HL-60 (cell line): ENCODE results near the gene PLEKHG3.

Source experiments
- DNase-seq, 2 experiments: peaks; one replicate each; pipeline ENCODE4 v3.0.0-alpha.2; 2010 to 2020; ENCODE audit warnings: low read depth in 1 of 2, low spot score in 1 of 2
- H3K27ac ChIP-seq: fragments of 250-450 bp; sonication (Bioruptor Pico); replicated peaks from 2 replicates; pipeline ENCODE4 v1.5.1; 2020; ENCODE audit warnings: mild to moderate bottlenecking, moderate library complexity
- H3K27me3 ChIP-seq: fragments of 250-450 bp; sonication (Bioruptor Pico); 2 replicates; pipeline ENCODE4 v1.5.1; 2021; ENCODE audit warnings: mild to moderate bottlenecking, moderate library complexity; ENCODE audit not compliant: insufficient read depth, poor library complexity, severe bottlenecking
- H3K4me3 ChIP-seq: replicated peaks from 2 replicates; pipeline ENCODE4 v1.5.1; 2011; ENCODE audit warnings: mild to moderate bottlenecking, control low read depth, low read length; ENCODE audit not compliant: insufficient read depth
- GABPA ChIP-seq: IDR thresholded peaks from 2 replicates; pipeline ENCODE4 v1.6.1; 2012; ENCODE audit warnings: low read depth
- POLR2AphosphoS5 ChIP-seq: IDR thresholded peaks from 2 replicates; pipeline ENCODE4 v1.6.1; 2012; ENCODE audit warnings: low read depth
- SPI1 ChIP-seq: IDR thresholded peaks from 2 replicates; pipeline ENCODE4 v1.6.1; 2012; ENCODE audit warnings: low read depth, mild to moderate bottlenecking, borderline replicate concordance
- TF ChIP-seq, protein P1 (sequence below): IDR thresholded peaks from 2 replicates; pipeline ENCODE4 v1.6.1; 2012; ENCODE audit warnings: low read depth; ENCODE audit not compliant: insufficient replicate concordance
- TF ChIP-seq, protein P2 (sequence below): IDR thresholded peaks from one replicate; pipeline ENCODE4 v1.5.1; 2011; ENCODE audit warnings: low read length, control low read depth, inconsistent platforms; ENCODE audit not compliant: insufficient read depth

Gene PLEKHG3

DNA sequence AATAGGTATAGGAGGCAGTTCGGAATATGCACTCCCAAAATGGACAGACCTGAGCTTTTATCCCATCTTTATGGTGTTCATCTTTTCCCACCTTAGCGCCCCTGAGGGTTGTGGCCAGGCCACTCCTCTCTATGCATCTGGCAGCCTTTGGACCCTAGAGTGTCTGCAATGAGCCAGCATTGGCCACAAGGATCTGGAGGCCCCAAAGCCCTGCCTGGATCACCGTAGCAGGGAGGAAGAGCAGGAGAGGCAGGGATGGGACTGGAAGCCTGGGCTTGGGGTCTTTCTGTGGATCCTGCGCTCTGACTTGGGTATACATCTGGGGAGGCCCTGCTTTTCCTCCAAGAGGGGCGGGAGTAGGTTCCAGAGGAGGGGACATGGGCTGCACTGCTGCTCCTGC, 52.5 kb downstream of the PLEKHG3 start:
- no peak for TF ChIP-seq SPI1
- TF ChIP-seq, protein P1, sequence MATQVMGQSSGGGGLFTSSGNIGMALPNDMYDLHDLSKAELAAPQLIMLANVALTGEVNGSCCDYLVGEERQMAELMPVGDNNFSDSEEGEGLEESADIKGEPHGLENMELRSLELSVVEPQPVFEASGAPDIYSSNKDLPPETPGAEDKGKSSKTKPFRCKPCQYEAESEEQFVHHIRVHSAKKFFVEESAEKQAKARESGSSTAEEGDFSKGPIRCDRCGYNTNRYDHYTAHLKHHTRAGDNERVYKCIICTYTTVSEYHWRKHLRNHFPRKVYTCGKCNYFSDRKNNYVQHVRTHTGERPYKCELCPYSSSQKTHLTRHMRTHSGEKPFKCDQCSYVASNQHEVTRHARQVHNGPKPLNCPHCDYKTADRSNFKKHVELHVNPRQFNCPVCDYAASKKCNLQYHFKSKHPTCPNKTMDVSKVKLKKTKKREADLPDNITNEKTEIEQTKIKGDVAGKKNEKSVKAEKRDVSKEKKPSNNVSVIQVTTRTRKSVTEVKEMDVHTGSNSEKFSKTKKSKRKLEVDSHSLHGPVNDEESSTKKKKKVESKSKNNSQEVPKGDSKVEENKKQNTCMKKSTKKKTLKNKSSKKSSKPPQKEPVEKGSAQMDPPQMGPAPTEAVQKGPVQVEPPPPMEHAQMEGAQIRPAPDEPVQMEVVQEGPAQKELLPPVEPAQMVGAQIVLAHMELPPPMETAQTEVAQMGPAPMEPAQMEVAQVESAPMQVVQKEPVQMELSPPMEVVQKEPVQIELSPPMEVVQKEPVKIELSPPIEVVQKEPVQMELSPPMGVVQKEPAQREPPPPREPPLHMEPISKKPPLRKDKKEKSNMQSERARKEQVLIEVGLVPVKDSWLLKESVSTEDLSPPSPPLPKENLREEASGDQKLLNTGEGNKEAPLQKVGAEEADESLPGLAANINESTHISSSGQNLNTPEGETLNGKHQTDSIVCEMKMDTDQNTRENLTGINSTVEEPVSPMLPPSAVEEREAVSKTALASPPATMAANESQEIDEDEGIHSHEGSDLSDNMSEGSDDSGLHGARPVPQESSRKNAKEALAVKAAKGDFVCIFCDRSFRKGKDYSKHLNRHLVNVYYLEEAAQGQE, result no peak
- no peak for TF ChIP-seq GABPA
- TF ChIP-seq, protein P2, sequence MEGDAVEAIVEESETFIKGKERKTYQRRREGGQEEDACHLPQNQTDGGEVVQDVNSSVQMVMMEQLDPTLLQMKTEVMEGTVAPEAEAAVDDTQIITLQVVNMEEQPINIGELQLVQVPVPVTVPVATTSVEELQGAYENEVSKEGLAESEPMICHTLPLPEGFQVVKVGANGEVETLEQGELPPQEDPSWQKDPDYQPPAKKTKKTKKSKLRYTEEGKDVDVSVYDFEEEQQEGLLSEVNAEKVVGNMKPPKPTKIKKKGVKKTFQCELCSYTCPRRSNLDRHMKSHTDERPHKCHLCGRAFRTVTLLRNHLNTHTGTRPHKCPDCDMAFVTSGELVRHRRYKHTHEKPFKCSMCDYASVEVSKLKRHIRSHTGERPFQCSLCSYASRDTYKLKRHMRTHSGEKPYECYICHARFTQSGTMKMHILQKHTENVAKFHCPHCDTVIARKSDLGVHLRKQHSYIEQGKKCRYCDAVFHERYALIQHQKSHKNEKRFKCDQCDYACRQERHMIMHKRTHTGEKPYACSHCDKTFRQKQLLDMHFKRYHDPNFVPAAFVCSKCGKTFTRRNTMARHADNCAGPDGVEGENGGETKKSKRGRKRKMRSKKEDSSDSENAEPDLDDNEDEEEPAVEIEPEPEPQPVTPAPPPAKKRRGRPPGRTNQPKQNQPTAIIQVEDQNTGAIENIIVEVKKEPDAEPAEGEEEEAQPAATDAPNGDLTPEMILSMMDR, result no peak
- TF ChIP-seq POLR2AphosphoS5, result no peak
- no peaks in the 10 kb centered on the region for H3K27me3 ChIP-seq
- no peak overlapping the region for H3K27ac ChIP-seq
- DNase-seq, result no peak
- no peak overlapping the region for H3K4me3 ChIP-seq

DNA sequence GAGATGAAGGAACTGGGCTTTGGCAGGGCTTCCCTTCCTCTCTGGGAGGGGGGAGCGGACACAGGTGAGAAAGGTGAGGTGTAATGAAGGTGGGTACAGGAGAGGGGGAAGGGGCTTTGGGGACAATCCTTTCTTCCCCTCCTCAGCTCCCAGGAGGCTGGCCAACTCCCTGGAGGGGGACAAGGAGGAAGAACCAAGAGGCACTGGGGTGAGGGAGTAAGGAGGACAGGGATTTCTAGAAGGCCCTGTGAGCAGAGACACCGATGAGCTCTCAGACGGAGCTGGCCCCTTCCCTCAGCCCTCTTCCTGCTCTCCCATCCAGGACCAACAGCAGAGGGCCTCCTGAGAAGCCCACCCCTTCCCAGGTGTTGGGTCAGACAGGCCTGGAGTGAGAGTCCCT, 53.4 kb downstream of the PLEKHG3 start:
- DNase-seq, result no peak
- no peaks in the 10 kb centered on the region for H3K27me3 ChIP-seq
- no peak for TF ChIP-seq SPI1
- TF ChIP-seq, protein P1, result no peak
- TF ChIP-seq, protein P2, result no peak
- TF ChIP-seq GABPA, result no peak
- TF ChIP-seq POLR2AphosphoS5, result no peak
- no peak overlapping the region for H3K27ac ChIP-seq
- H3K4me3 ChIP-seq, result no peak overlapping the region

DNA sequence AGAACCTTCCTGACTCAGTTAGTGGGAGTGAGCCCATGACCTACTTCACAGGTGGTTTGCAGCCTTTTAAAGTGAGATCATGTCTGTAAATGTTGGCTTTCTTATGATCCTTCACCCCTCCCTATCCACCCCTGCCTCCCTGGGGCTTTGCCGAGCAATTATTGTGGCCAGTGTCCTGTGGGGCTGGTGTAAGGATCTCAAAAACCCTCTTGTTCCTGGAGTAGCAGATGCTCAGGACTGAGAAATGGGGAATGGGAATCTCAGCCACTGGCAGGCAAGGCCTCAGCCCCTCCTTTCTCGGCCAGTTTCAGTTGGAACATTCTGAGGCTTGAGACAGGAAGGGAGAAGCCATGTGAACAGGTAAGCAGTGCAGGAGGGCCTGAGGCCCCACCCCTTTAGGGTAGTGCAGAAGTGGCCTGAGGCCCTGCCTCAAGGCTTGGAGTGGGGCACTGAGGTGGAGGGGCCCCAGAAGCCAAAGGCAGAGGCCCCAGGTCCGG, 53.8 kb downstream of the PLEKHG3 start:
- H3K27ac ChIP-seq, result no peak overlapping the region
- no peaks in the 10 kb centered on the region for H3K27me3 ChIP-seq
- no peak overlapping the region for H3K4me3 ChIP-seq
- no peak for TF ChIP-seq GABPA
- DNase-seq, result no peak

DNA sequence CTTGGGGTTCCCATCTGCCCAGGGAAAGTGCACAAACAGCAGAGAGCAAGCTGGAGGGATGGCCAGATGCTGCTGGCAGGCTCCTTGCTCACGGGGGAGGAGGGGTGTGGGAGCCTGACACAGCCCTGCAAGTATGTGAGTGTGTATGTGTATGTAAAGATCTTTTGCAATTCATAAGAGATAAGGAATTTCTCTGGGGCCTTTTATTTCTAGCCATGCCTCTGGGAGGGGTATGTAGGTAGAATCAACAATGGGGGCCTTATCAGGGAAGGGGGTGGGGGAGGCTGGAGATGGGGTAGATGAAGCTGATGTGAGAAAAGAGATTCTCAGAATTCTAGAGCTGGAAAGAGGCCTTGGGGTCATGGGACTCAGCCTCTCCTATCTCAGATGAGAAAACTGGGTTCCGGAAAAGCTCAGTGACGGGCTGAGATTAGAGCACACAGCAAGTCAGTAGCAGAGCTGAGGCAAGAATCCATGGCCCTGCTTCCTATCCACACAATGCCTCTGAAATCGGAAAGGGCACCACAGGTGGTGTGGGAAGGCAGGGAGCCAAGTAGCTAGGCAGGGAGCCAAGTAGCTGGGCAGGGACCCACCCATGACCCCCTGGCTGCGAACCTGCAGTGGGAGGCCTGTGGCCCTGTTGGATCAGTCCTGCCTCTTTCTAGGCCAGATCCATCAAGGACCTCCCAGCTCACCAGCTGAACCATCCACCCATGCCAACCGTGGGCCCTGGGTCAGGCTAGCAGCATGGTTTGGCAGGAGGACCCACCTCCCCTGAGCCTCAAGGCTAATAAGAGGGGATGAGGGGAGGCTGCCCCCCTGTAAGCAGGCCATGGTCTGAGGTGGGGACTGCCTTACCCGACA, 54.7 kb downstream of the PLEKHG3 start:
- Histone ChIP-seq H3K27me3 (no peaks in the 10 kb centered on the region), H3K4me3 (no peak overlapping the region), H3K27ac (no peak overlapping the region)
- DNase-seq, result no peak
- TF ChIP-seq POLR2AphosphoS5, result no peak
- TF ChIP-seq GABPA, result no peak
- TF ChIP-seq, protein P2, result no peak
- TF ChIP-seq SPI1, result no peak
- TF ChIP-seq, protein P1, result no peak
